IPS-NIHi11 (cell line): ENCODE measurements around the gene ATP2A2.
"Not testable (repeated sequence)": the region's sequence is repeated elsewhere in the genome, so short reads cannot be mapped to it uniquely, and the experiment has no call there.

Experiments used
- DNase-seq: peaks from one replicate; pipeline ENCODE4 v3.0.0; 2012; ENCODE audit warnings: mixed read lengths, low spot score

ATP2A2 gene

DNA sequence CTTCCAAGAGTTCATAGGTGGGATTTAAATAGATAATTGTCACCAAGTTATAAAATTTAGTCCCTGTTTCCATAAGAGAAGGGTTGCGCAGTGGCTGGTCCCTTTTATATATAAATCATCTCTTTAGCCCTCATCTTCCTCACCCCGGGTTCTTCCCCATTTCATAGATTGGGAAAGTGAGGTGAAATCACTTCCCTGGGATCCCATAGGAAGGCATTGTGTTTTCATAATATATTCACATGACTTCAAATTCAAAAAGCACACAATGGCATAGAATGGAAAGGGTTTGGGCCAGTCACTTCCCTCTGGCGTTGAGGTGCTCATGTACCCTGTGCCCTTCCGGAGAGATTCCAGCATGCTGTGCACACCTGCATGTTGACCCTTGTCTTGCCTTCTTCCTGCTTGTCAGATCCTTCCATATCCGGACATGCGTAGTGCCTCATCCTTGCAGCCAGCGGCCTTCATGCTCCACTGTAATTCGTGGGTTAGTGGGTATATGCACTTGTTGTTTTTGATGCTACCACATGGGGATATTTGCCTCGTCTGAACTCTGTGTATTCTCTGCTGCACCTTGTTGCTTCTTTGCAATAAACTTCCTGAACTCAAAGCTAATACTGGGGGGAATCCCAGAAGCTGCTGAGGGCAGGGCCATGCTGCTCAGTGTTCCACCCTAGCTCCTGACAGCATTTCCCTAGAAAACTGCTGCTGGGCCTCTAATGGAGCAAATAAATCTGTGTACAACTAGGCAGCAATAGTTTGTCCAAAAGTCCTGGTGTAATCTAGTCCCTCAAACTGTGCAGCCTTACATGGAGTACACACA is 62.9 kb downstream of the ATP2A2 start:
- DNase-seq, result no peak

DNA sequence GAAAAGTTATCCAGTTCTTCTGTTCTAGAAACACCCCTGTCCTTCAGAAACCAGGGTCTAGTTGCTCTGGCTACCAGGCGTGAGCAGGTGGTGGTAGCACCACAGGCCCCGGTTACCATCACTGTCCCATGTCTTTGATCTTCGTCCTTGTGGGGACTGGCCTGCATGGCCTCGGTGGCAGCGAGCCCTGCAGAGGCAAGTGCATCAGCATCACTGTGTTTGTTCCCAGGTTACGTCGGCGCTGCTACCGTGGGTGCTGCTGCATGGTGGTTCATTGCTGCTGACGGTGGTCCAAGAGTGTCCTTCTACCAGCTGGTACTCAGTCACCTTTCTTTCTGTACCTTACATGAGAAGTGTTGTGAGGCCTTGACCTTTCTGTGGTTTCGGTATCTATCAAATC is 63.6 kb downstream of the ATP2A2 start:
- DNase-seq, result no peak

DNA sequence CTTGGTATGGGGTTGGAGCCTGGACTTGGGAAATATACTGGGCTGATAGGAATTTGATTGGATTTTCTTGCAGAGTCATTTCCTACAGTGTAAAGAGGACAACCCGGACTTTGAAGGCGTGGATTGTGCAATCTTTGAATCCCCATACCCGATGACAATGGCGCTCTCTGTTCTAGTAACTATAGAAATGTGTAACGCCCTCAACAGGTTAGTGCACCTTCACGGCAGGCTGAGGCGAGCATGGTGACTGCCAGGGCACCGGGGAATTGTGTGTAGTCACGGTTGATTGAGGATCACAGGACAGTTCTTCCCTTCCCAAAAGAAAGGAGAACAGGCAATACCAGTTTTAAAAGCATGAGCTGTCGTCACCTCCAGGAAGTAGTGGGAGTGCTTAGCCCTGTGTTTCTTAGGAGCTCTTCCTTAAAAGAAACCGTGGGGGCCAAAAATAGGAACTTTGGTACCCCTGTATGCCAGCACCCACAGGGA is 64.2 kb downstream of the ATP2A2 start:
- DNase-seq, result peak; percentile 60

DNA sequence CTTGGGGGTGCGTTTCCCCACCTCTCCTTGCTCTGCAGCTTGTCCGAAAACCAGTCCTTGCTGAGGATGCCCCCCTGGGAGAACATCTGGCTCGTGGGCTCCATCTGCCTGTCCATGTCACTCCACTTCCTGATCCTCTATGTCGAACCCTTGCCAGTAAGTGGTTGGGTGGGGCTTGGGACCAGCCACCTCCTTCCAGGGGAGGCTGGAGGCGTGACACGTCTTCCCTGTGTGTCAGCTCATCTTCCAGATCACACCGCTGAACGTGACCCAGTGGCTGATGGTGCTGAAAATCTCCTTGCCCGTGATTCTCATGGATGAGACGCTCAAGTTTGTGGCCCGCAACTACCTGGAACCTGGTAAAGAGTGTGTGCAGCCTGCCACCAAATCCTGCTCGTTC is 64.9 kb downstream of the ATP2A2 start:
- DNase-seq, result no peak

DNA sequence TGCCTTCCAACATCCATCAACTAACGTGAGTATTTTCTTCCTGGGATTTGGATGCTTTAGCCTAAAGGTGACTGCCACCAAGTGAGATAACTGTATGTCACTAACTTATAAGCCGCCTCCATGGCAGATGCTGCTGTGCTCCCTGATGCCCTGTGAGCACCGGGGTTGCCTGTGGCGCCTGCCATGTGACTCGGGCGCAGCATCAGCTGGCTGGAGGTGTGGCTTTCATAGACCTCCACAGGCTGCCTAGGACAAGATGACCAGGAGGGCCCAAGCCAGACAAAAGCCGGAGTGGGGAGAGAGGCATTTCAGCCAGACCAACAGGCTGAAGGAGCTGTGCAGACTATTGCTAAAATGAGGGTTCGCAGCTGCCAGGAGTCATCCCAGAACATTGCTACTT is 66.7 kb downstream of the ATP2A2 start:
- DNase-seq, result no peak

DNA sequence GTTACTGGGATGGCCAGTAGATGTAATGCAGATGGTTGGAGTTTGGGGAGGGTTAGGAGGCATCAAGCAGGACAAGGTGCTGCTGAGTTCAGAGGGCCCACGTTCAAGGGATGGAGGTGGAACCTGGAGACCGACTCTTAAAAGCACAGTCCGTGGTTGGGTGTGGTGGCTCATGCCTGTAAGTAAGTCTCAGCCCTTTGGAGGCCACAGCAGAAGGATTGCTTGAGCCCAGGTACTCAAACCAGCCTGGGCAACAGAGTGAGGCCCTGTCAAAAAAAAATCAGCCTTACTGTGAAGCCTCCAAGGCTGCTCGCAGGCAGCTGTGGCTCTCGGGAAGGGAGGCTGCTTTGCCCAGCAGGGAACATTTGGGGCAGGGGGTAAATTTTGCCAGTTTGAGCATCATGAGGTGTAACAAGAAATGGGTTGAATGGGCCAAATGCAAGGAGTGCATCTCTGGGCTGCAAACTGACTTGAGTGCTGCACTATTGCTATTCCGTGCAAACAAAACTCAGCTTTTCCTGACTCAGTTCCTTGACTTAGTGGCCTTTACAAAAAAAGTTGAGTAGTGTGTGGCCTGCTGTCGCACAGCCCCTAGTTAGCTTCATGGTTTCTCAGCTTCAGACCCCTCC is 67.5 kb downstream of the ATP2A2 start:
- no peak for DNase-seq

DNA sequence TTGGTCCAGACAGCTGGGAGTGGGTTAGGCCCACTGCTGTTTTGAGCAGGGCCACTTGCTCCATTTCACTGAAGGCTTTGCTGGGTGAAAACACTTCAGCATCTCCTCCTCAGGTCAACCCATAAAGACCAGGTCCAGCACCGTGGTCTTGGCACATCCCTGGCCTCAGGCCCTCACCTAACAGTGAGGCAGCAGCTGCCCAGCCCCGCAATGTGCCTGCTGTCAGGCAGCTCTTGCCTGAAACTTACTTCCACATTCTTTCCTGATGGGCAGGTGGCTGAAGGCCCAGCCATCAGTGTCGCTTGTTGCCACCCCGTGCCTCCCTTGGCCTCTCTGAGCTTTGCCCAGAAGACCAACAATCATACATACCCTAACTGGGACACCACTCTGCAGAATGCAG is 68.0 kb downstream of the ATP2A2 start:
- no peak for DNase-seq

DNA sequence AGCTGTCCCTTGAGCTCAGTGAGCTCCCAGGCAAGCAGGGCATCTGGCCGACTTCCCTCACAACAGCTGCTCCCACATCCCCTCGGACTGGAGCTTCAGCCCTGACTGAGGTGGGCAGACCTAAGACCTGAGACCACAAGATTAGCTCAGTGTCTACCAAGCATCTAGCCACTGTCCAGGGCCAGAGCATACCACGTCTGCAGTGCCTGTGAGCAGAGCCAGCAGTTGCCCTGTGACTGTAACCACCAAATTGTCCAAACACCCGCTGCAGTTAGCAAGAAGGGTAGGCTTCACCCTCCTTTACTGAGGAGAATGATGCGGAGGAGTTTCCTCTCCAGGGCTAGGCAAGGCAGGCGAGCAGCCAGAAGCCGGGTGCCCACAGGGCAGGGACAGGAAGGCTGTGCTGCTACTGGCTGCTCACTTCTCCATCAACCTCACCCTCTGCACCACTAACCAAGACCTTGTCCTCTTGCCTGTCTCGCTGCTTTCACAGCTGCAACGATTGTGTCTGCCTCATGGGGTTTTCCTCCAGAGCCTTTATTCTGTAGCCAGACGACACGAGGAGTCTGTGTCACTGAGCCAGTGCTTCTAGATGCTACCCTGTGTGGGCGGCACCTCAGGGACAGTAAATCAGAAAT is 68.6 kb downstream of the ATP2A2 start:
- DNase-seq, result no peak

DNA sequence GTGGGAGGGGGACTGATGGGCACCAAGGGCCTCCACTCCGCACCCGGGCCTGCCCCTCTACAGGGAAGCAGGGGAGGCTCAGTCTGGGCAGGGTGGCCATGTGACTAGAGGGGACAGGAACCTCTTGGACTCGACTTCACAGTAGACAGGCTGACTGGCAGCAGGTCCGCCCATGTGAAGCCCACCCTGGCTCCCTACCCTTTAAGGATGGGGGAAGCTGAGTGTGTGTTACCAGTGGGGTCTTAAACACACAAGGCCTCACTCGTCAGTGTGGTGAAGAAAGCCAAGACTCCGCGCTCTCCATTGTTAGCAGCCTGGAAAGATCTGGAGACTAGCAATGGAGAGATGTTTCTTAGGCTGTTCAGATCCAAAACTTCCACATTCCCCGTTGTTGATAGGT is 70.1 kb downstream of the ATP2A2 start:
- DNase-seq, result no peak

DNA sequence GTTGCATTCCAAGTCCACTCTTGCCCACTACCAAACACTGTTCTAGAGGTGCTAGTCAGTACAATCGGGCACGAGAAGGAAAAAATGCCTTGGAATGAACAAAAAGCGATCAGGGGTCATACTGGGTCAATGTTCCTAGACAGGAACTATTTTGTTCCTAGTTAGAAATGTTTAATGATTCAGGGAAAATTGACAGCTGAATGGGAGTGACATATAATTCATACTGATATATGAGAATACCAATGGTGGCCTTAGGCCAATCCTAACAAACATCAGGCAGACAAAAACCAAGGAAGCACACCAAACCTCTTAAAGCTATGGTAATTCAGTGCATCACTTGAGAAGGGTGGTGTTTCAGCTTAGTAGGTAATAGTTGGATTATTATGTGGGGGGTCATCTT is 71.4 kb downstream of the ATP2A2 start:
- DNase-seq, result no peak

DNA sequence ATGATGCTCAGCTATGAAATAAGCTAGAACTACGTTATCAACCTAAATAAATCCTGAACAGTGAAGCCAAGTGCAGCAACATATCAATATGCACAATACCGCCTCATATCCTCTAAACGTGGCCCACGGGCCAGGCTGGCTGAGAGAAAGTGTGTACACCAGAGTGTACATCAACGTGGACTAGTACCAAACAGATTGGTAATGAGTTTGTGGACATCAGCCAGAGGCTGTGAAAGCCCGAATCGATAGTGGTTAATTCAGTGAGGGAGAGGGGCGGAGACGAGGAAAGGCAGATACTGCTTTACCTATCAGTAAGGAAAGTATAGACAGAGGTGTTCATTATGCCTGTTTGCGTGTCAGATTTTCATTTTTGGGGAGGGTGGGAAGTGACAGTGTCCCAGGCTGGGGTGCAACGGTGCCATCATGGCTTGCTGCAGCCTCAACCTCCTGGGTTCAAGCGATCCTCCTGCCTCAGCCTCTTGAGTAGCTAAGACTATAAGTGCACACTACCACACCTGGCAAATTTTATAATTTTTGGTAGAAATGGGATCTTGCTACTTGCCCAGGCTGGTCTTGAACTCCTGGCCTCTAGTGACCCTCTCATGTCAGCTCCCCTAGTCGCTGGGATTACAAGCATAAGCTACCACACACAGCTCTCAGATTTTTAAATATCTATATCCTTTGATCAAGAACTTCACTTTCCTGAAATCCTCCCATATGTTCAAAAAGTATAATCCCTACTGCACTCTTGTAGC is 72.3 kb downstream of the ATP2A2 start:
- DNase-seq, result no peak

DNA sequence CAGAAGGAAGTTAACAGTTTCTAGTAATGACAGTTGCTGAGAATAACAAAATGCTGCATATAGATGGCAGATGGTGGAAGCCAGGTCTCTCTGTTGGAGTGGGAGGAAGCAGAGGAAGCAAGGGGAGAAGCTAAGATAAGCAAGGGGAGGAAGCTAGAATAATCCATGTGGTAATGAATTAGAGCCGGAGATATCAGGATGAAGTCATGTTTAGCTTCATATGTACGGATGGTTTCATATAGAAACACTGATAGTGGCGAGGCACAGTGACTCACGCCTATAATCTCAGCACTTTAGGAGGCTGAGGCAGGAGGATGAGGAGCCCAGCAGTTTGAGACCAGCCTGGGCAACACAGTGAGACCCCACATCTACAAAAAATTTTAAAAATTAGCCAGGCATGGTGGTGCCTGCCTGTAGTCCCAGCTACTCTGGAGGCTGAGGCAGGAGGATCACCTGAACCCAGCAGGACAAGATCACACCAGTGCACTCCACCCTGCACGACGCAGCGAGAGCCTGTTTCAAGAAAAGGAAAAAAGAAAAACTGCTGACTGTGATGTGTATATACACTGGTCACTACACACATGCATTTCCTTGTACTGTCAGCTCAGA is 73.2 kb downstream of the ATP2A2 start:
- no peak for DNase-seq

DNA sequence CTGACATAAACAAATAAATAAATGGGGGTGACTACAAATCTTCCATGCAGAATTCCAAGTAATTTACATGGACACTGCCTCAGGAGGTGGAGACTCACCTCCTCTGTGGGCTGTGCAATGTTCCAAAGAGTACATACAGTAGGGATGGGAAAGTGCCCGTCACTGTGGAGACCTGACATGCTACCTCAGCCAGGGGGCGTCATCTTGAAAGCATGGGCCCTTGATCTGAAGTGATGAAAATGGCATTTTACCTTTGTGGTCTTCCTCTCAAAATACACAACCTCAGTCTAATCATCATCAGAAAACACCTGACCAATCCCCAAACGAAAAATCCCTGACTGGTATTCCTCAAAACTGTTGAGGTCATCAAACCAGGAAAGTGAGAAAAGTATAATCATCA is 74.0 kb downstream of the ATP2A2 start:
- peak; percentile 80 for DNase-seq

DNA sequence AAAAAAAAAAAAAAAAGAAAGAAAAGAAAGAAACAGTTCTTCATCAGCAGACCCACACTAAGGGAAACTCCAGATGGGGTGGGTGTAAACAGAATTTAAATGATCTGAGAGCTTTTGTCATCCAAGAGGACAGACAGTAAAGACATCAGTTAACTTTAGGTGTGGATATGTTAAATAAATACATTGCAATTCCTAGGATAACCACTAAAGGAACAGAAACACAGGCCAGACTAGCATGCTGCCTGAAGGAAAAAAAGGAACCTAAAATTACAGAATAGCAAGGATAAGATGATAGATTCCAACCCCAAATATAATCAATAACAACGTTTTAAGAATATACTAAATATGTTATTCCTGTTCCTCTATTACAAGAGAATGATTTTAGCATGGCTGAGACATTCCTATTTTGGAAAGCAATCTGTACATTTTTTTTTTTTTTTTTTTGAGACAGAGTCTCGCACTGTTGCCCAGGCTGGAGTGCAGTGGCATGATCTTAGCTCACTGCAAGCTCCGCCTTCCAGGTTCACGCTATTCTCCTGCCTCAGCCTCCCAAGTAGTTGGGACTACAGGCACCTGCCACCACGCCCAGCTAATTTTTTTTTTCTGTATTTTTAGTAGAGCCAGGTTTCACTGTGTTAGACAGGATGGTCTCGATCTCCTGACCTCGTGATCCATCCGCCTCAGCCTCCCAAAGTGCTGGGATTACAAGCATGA is 77.5 kb downstream of the ATP2A2 start:
- not testable (repeated sequence) for DNase-seq

DNA sequence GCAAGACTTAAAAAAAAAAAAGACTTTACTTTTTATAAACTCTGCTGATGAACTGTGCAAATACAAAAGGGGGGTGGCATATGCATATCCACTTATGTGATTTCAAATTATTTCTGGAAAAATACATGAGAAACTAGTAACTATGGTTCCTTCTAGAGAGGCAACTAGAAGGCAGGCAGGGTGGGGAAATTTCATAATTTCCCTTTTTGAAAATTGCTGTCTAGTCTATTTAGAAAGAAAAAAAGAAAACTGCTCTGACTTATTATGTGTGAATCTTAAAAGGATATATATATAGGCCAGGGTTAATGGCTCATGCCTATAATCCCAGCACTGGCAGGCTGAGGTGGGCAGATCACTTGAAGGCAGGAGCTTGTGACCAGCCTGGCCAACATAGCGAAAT is 80.2 kb downstream of the ATP2A2 start:
- no peak for DNase-seq

DNA sequence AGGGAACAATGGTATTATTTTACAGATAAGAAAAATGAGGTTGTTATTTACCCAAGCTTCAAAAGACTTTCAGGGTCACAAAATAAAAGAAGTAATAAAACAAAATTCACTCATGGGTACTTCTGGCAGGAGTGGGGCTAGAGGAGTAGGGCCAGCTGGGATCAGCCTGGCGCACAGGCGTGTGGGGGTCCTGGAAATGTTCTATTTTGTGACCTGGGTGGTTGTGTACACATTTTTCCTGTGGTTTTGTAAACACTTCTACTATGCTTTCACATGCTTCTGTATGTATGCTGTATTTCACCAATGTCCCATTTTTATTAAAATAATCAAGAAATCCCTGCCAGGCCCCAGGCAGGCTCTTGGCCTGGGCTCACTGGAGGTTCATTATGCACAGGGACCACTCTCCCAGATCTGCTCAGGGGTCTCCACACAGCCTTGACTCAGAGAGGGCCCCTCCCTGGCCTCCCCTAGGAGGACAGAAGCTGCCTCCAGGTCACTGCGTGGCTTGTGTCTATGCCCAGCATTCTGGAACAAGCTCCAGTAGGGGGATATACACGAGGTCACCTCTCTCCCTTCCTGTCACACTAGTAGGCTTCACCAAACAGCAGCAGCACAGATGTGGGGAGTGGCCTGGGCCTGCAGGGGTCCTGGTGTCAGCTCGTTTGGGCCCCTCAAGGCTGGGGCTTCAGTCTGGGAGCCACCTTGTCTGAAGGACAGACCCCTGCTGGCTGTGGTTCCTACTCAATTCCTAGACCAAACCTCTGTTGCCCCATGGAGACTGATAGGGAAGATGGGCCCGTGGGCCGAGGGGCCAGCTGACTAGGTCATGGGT is 84.7 kb downstream of the ATP2A2 start:
- DNase-seq, result no peak

DNA sequence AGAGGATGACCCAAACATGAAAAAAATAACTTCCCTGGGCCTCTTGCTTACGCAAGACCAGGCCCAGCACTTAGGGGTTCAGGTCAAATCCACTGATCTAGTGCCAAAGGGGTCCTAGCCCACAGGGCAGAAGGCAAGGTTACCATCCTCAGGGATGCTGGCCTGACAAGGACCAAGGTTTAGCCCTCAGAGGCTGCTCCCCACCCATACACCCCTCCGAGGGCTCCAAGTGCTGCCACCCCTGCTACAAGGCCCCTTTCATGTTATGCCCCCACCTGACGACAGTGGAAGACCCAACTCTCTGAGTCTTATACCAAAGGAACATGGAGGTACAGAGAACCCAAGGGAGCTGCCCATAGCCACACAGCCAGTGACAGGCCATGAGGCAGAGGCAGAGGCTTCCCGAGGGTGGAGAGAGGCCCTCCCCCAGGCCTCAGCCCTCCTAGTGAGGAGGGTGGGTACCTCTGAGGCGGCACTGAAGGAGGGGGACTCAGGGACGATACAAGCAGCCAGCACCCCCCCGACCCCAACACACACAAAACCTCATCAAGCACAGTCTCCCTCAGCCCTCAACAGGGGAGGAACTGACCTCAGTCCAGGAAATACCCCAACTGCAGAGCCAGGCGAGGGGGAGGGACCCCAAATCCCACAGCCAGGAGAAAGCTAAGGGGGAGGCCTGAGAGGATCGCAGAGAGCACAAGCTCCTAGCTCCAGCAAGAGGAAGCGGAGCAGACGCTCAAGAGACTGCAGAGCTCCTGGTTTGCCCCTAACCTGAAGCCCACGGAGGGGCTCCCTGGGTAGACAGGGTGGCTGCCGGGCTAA is 85.5 kb downstream of the ATP2A2 start:
- no peak for DNase-seq

DNA sequence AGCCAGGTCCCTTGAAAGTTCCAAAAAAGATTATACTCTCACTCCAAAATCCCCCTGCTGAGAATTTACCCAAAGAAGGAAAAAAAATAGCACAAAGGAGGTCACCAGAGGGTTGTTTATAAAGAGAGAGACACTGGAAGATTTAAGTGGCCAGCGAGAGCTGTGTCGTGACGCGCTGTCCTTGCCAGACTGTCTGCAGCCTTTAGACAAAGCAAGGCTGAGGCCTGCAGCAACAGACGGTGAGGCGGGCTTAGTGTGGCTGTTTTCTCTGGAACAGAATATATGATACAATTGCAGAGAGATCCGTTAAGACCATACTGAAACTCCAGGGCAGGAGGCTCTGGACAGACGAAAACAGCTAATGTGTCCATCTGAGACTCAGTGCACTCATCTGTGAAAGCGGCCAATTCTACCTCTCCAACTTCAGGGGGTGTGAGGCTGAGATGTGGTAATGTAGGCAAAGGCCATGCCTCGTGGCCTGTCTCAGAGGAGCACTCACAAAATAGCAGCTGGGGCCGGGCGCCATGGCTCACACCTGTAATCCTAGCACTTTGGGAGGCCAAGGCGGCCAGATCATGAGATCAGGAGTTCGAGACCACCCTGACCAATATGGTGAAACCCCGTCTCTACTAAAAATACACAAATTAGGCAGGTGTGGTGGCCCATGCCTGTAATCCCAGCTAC is 86.3 kb downstream of the ATP2A2 start:
- no peak for DNase-seq

DNA sequence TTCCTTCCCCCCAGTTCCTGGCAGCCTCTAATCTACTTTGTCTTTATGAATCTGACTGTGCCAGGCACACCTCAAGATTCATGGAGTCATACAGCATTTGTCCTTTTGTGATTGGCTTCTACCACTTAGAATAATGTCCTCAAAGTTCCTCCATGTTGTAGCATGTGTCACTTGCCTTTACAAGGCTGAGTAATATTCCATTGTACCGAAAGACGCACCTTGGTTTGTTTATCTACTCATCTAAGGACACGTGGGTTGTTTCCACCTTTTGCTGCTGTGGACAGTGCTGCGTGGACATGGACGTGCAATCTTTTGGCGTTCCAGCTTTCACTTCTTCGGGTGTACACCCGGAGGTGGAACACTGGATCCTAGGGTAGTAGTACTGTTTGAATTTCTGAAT is 88.9 kb downstream of the ATP2A2 start:
- DNase-seq, result no peak
